H9 (cell line): Measurements from ENCODE around the gene MYLK. TPM values are rescaled to one million over a fixed set of nuclear protein-coding genes. Genes with fewer than 3 reads are reported as not detected.

Experiments
- DNase-seq: peaks from one replicate; pipeline ENCODE4 v3.0.0-alpha.2; 2017
- H2AFZ ChIP-seq: one replicate; pipeline ENCODE4 v1.6.1; 2013; ENCODE audit warnings: mild to moderate bottlenecking, low read length, control low read depth, moderate library complexity
- H2AK5ac ChIP-seq: 2 replicates; pipeline ENCODE4 v1.6.1; 2013; ENCODE audit warnings: low read length, control low read depth, mixed read lengths; ENCODE audit not compliant: insufficient read length
- H2BK120ac ChIP-seq: one replicate; pipeline ENCODE4 v1.6.1; 2013; ENCODE audit warnings: low read depth, mild to moderate bottlenecking, low read length, control low read depth, inconsistent platforms; ENCODE audit not compliant: poor library complexity, severe bottlenecking
- H2BK12ac ChIP-seq: 2 replicates; pipeline ENCODE4 v1.6.1; 2013; ENCODE audit warnings: low read length, control low read depth, mixed read lengths, low read depth; ENCODE audit not compliant: insufficient read length
- H2BK15ac ChIP-seq: 2 replicates; pipeline ENCODE4 v1.6.1; 2013; ENCODE audit warnings: low read depth, low read length, control low read depth
- H2BK20ac ChIP-seq: one replicate; pipeline ENCODE4 v1.6.1; 2013; ENCODE audit warnings: low read depth, mild to moderate bottlenecking, low read length, control low read depth, inconsistent platforms; ENCODE audit not compliant: poor library complexity, severe bottlenecking
- H2BK5ac ChIP-seq: 2 replicates; pipeline ENCODE4 v1.6.1; 2013; ENCODE audit warnings: low read length, control low read depth, mixed read lengths; ENCODE audit not compliant: insufficient read length
- H3K14ac ChIP-seq: 2 replicates; pipeline ENCODE4 v1.6.1; 2013; ENCODE audit warnings: low read length, control low read depth; ENCODE audit not compliant: insufficient read depth
- H3K18ac ChIP-seq: 2 replicates; pipeline ENCODE4 v1.6.1; 2013; ENCODE audit warnings: low read depth, mild to moderate bottlenecking, mixed read lengths, low read length, control low read depth; ENCODE audit not compliant: insufficient read length
- H3K23ac ChIP-seq: 2 replicates; pipeline ENCODE4 v1.6.1; 2013; ENCODE audit warnings: low read length, control low read depth, mixed read lengths, low read depth; ENCODE audit not compliant: insufficient read length
- H3K23me2 ChIP-seq: 2 replicates; pipeline ENCODE4 v1.6.1; 2013; ENCODE audit warnings: low read depth, mild to moderate bottlenecking, mixed read lengths, low read length, control low read depth; ENCODE audit not compliant: insufficient read length, poor library complexity, severe bottlenecking
- H3K27ac ChIP-seq: 2 replicates; pipeline ENCODE4 v1.5.1; 2013; ENCODE audit warnings: low read length, control low read depth, mixed read lengths, low read depth; ENCODE audit not compliant: insufficient read length
- H3K27me3 ChIP-seq: 2 replicates; pipeline ENCODE4 v1.6.1; 2013; ENCODE audit warnings: low read length, control low read depth, inconsistent platforms; ENCODE audit not compliant: insufficient read depth
- H3K4ac ChIP-seq: 2 replicates; pipeline ENCODE4 v1.6.1; 2013; ENCODE audit warnings: low read depth, mild to moderate bottlenecking, control low read depth, inconsistent platforms, low read length, moderate library complexity
- H3K4me1 ChIP-seq: 2 replicates; pipeline ENCODE4 v1.6.1; 2013; ENCODE audit warnings: low read length, control low read depth, inconsistent platforms; ENCODE audit not compliant: insufficient read depth
- H3K4me2 ChIP-seq: 2 replicates; pipeline ENCODE4 v1.6.1; 2013; ENCODE audit warnings: low read length, control low read depth, mixed read lengths; ENCODE audit not compliant: insufficient read length, insufficient read depth
- H3K56ac ChIP-seq: 2 replicates; pipeline ENCODE4 v1.6.1; 2013; ENCODE audit warnings: low read depth, mild to moderate bottlenecking, mixed read lengths, low read length, control low read depth; ENCODE audit not compliant: insufficient read length
- H3K79me1 ChIP-seq: 2 replicates; pipeline ENCODE4 v1.6.1; 2013; ENCODE audit warnings: low read depth, mild to moderate bottlenecking, moderate library complexity, low read length, control low read depth, inconsistent platforms; ENCODE audit not compliant: insufficient read depth, poor library complexity, severe bottlenecking
- H3K79me2 ChIP-seq: 2 replicates; pipeline ENCODE4 v1.6.1; 2013; ENCODE audit warnings: low read length, control low read depth, inconsistent platforms; ENCODE audit not compliant: insufficient read depth
- H3K9ac ChIP-seq: 2 replicates; pipeline ENCODE4 v1.6.1; 2013; ENCODE audit warnings: low read length, control low read depth, mixed read lengths; ENCODE audit not compliant: insufficient read length; ENCODE audit errors: extremely low read depth
- H3K9me3 ChIP-seq: one replicate; pipeline ENCODE4 v1.6.1; 2013; ENCODE audit warnings: low read depth, low read length, inconsistent platforms; ENCODE audit not compliant: control insufficient read depth
- H3T11ph ChIP-seq: one replicate; pipeline ENCODE4 v1.6.1; 2013; ENCODE audit warnings: mild to moderate bottlenecking, low read length, control low read depth, inconsistent platforms
- H4K20me1 ChIP-seq: one replicate; pipeline ENCODE4 v1.6.1; 2013; ENCODE audit not compliant: control insufficient read depth, insufficient read length, insufficient read depth
- H4K5ac ChIP-seq: 2 replicates; pipeline ENCODE4 v1.6.1; 2013; ENCODE audit warnings: low read depth, mild to moderate bottlenecking, mixed read lengths, low read length, control low read depth; ENCODE audit not compliant: insufficient read length
- H4K8ac ChIP-seq: replicated peaks from 2 replicates; pipeline ENCODE4 v1.6.1; 2013; ENCODE audit warnings: low read length, control low read depth, mixed read lengths, low read depth; ENCODE audit not compliant: insufficient read length
- H4K91ac ChIP-seq: 2 replicates; pipeline ENCODE4 v1.6.1; 2013; ENCODE audit warnings: low read depth, mild to moderate bottlenecking, moderate library complexity, mixed read lengths, low read length, control low read depth; ENCODE audit not compliant: insufficient read length
- H3K27ac Mint-ChIP-seq, 3 experiments: 2 replicates in 2 of 3; 3 replicates in 1 of 3; pipeline ENCODE4 v1.8.0; 2020 to 2021; ENCODE audit warnings: mixed read lengths in 3 of 3, mild to moderate bottlenecking in 1 of 3, moderate library complexity in 1 of 3
- H3K27me3 Mint-ChIP-seq: 2 replicates; pipeline ENCODE4 v1.8.0; 2021; ENCODE audit warnings: low read depth, mild to moderate bottlenecking, moderate library complexity, mixed read lengths
- H3K36me3 Mint-ChIP-seq, 3 experiments: 2 replicates in 2 of 3; 3 replicates in 1 of 3; pipeline ENCODE4 v1.8.0; 2020 to 2021; ENCODE audit warnings: low read depth in 3 of 3, mixed read lengths in 3 of 3; ENCODE audit not compliant: insufficient read depth in 1 of 3
- H3K4me1 Mint-ChIP-seq, 2 experiments: 2 replicates each; pipeline ENCODE4 v1.8.0; 2020; ENCODE audit warnings: mixed read lengths in 2 of 2
- H3K4me3 Mint-ChIP-seq, 2 experiments: 2 replicates in 1 of 2; 3 replicates in 1 of 2; pipeline ENCODE4 v1.8.0; 2020 to 2021; ENCODE audit warnings: mild to moderate bottlenecking in 2 of 2, mixed read lengths in 2 of 2, moderate library complexity in 1 of 2
- H3K9me3 Mint-ChIP-seq, 2 experiments: 2 replicates in 1 of 2; 3 replicates in 1 of 2; pipeline ENCODE4 v1.8.0; 2020; ENCODE audit warnings: mild to moderate bottlenecking in 2 of 2, mixed read lengths in 2 of 2, moderate library complexity in 1 of 2
- WGBS: extraction: QIAGEN DNeasy Blood & Tissue Kit; methylation state at CpG from one replicate; pipeline ENCODE4 v1.1.7; 2013; ENCODE audit warnings: missing lambda C conversion rate, low lambda C conversion rate, mixed read lengths; ENCODE audit not compliant: insufficient read length; ENCODE audit errors: extremely low coverage; 5-methylcytosine and 5-hydroxymethylcytosine counted together
- total RNA-seq: library from RNA; stranded (reverse); gene quantifications from 2 replicates; pipeline ENCODE4 v1.2.1, GENCODE V29; 2021
- TF ChIP-seq, protein P1 (sequence below): fragments of 200-600 bp; sonication (generic); conservative IDR thresholded peaks from 3 replicates; pipeline ENCODE4 v1.8.0; 2021; ENCODE audit warnings: antibody characterized with exemption, mild to moderate bottlenecking

MYLK gene
- total RNA-seq, 1 experiment from 2014 or later = 10.1 TPM

DNA sequence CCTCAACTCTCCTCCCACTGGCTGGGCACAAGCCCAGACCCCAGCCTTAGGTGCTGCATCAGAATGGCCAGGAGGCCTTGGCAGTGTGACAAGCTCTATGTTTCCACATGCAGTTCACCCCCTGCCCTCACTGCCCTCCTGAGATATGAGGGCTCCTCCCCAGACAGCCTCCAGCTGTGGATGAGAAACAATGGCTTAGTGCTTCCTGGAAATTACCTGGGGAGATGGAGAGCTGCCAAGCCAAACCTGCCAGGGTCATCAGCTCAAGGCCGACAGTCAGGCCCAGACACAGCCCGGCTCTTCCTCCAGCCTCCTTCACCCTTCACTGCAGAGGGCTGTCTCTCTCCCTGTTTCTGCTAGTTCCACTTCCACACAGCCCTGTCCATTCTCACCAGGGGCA is 76.3 kb downstream of the MYLK start:
- H3K79me2 ChIP-seq = no peaks in the 10 kb centered on the region
- TF ChIP-seq, protein P1, sequence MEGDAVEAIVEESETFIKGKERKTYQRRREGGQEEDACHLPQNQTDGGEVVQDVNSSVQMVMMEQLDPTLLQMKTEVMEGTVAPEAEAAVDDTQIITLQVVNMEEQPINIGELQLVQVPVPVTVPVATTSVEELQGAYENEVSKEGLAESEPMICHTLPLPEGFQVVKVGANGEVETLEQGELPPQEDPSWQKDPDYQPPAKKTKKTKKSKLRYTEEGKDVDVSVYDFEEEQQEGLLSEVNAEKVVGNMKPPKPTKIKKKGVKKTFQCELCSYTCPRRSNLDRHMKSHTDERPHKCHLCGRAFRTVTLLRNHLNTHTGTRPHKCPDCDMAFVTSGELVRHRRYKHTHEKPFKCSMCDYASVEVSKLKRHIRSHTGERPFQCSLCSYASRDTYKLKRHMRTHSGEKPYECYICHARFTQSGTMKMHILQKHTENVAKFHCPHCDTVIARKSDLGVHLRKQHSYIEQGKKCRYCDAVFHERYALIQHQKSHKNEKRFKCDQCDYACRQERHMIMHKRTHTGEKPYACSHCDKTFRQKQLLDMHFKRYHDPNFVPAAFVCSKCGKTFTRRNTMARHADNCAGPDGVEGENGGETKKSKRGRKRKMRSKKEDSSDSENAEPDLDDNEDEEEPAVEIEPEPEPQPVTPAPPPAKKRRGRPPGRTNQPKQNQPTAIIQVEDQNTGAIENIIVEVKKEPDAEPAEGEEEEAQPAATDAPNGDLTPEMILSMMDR = no peak

More for the DNA sequence above, 76.3 kb downstream of the MYLK start:
- no peaks in the 10 kb centered on the region for H4K20me1 ChIP-seq
- H3K27me3 Mint-ChIP-seq = no peaks in the 10 kb centered on the region
- no peak overlapping the region for H2BK15ac ChIP-seq
- H3K18ac ChIP-seq = no peak overlapping the region
- H3K27me3 ChIP-seq = no peaks in the 10 kb centered on the region
- no peak overlapping the region for H3K4me3 Mint-ChIP-seq
- no peak overlapping the region for H2BK12ac ChIP-seq
- no peak overlapping the region for H3K27ac Mint-ChIP-seq
- H3T11ph ChIP-seq = no peak overlapping the region
- H3K9ac ChIP-seq = no peak overlapping the region
- H2AFZ ChIP-seq = no peak overlapping the region
- H3K9me3 ChIP-seq = no peaks in the 10 kb centered on the region
- H4K91ac ChIP-seq = no peak overlapping the region
- DNase-seq = no peak
- no peak overlapping the region for H2BK5ac ChIP-seq
- no CpG with 5 or more reads among the region's 2 CpGs for WGBS
- no peak overlapping the region for H3K14ac ChIP-seq
- H3K56ac ChIP-seq = no peak overlapping the region
- H3K23ac ChIP-seq = no peak overlapping the region
- no peak overlapping the region for H3K27ac ChIP-seq
- no peak overlapping the region for H2AK5ac ChIP-seq
- H3K4me1 ChIP-seq = no peaks in the 10 kb centered on the region
- no peaks in the 10 kb centered on the region for H3K36me3 Mint-ChIP-seq
- peaks cover 2 to 3% of the 10 kb centered on the region in 2 experiments; a peak in 2 of 4 replicates for H3K4me1 Mint-ChIP-seq
- no peak overlapping the region for H4K5ac ChIP-seq
- no peak overlapping the region for H2BK120ac ChIP-seq
- H2BK20ac ChIP-seq = no peak overlapping the region
- no peaks in the 10 kb centered on the region for H3K9me3 Mint-ChIP-seq
- no peaks in the 10 kb centered on the region for H3K23me2 ChIP-seq
- no peaks in the 10 kb centered on the region for H3K79me1 ChIP-seq
- no peak overlapping the region for H4K8ac ChIP-seq
- H3K4me2 ChIP-seq = no peak overlapping the region
- H3K4ac ChIP-seq = no peak overlapping the region
